ENCODE measurements around the gene ANTXR2.

The ANTXR2 gene

DNA sequence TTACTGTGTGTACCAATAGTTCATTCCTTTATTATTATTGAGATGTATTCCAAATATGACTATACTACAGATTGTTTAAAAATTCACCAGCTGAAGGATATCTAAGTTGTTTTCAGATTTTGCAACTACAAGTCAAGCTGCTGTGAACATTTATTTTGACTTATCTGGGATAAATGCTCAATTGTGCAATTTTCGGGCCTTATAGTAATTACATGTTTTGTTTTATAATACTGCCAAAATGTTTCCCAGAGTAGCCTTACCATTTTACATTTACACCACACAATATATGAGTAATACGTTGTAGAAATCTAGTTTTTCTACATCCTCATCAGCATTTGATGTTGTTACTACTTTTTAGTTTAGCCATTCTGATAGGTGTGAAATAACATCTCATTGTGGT lies 179.6 kb downstream of the ANTXR2 start:
- TF ChIP-seq TAF1 (IDR thresholded peaks at IDR 0.05; ENCODE audit: borderline replicate concordance, insufficient read depth, low read length) (no peak), SIN3A (IDR thresholded peaks at IDR 0.05; ENCODE audit: borderline replicate concordance, insufficient read depth, low read length) (no peak), FOXP2 (optimal IDR thresholded peaks at IDR 0.05; ENCODE audit: borderline replicate concordance, extremely low read depth, extremely low read length, insufficient read depth) (no peak), POLR2AphosphoS5 (IDR thresholded peaks at IDR 0.05; ENCODE audit: low read depth, low read length) (no peak)
- TF ChIP-seq, protein P1, sequence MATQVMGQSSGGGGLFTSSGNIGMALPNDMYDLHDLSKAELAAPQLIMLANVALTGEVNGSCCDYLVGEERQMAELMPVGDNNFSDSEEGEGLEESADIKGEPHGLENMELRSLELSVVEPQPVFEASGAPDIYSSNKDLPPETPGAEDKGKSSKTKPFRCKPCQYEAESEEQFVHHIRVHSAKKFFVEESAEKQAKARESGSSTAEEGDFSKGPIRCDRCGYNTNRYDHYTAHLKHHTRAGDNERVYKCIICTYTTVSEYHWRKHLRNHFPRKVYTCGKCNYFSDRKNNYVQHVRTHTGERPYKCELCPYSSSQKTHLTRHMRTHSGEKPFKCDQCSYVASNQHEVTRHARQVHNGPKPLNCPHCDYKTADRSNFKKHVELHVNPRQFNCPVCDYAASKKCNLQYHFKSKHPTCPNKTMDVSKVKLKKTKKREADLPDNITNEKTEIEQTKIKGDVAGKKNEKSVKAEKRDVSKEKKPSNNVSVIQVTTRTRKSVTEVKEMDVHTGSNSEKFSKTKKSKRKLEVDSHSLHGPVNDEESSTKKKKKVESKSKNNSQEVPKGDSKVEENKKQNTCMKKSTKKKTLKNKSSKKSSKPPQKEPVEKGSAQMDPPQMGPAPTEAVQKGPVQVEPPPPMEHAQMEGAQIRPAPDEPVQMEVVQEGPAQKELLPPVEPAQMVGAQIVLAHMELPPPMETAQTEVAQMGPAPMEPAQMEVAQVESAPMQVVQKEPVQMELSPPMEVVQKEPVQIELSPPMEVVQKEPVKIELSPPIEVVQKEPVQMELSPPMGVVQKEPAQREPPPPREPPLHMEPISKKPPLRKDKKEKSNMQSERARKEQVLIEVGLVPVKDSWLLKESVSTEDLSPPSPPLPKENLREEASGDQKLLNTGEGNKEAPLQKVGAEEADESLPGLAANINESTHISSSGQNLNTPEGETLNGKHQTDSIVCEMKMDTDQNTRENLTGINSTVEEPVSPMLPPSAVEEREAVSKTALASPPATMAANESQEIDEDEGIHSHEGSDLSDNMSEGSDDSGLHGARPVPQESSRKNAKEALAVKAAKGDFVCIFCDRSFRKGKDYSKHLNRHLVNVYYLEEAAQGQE (IDR thresholded peaks at IDR 0.05; ENCODE audit: insufficient read depth in 1 of 2, low read depth in 2 of 2, low read length in 2 of 2), result no peak

- TF ChIP-seq FOXP2 (optimal IDR thresholded peaks at IDR 0.05; ENCODE audit: borderline replicate concordance, extremely low read depth, extremely low read length, insufficient read depth), result no peak
- no peak for TF ChIP-seq POLR2AphosphoS5 (IDR thresholded peaks at IDR 0.05; ENCODE audit: low read depth, low read length)
- TF ChIP-seq TAF1 (IDR thresholded peaks at IDR 0.05; ENCODE audit: borderline replicate concordance, insufficient read depth, low read length), result no peak
- TF ChIP-seq, protein P1 (IDR thresholded peaks at IDR 0.05; ENCODE audit: insufficient read depth in 1 of 2, low read depth in 2 of 2, low read length in 2 of 2), result no peak
- no peak for TF ChIP-seq SIN3A (IDR thresholded peaks at IDR 0.05; ENCODE audit: borderline replicate concordance, insufficient read depth, low read length)
These were observed 186.5 kb downstream of the ANTXR2 start for GRCh38 chr4:79886557-79886956.

- TF ChIP-seq SIN3A (IDR thresholded peaks at IDR 0.05; ENCODE audit: borderline replicate concordance, insufficient read depth, low read length) (no peak), FOXP2 (optimal IDR thresholded peaks at IDR 0.05; ENCODE audit: borderline replicate concordance, extremely low read depth, extremely low read length, insufficient read depth) (no peak), TAF1 (IDR thresholded peaks at IDR 0.05; ENCODE audit: borderline replicate concordance, insufficient read depth, low read length) (no peak), POLR2AphosphoS5 (IDR thresholded peaks at IDR 0.05; ENCODE audit: low read depth, low read length) (no peak)
- TF ChIP-seq, protein P1 (IDR thresholded peaks at IDR 0.05; ENCODE audit: insufficient read depth in 1 of 2, low read depth in 2 of 2, low read length in 2 of 2), result no peak
These were observed 187.0 kb downstream of the ANTXR2 start for GRCh38 chr4:79886021-79886420.

DNA sequence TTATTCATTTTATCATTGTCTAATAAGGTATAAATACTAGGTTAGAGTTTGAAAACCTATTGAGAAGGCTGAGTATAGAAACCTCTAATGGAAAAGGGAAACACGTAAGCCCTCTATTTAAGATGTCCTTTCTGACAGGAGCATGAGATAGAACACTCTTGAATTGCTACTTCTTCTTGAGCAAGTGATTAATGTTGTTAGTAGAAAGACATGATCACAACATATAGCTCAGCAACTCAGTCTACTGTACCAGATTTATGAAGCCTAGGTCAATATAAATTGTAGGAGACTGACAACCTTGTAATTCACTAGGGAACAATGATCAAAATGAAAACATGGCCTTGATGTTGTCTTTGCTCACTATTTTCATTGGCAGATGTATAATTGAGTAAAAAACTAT lies 189.7 kb downstream of the ANTXR2 start:
- TF ChIP-seq TAF1 (IDR thresholded peaks at IDR 0.05; ENCODE audit: borderline replicate concordance, insufficient read depth, low read length) (no peak), POLR2AphosphoS5 (IDR thresholded peaks at IDR 0.05; ENCODE audit: low read depth, low read length) (no peak), FOXP2 (optimal IDR thresholded peaks at IDR 0.05; ENCODE audit: borderline replicate concordance, extremely low read depth, extremely low read length, insufficient read depth) (no peak), SIN3A (IDR thresholded peaks at IDR 0.05; ENCODE audit: borderline replicate concordance, insufficient read depth, low read length) (no peak)
- TF ChIP-seq, protein P1 (IDR thresholded peaks at IDR 0.05; ENCODE audit: insufficient read depth in 1 of 2, low read depth in 2 of 2, low read length in 2 of 2), result no peak

- no peak for TF ChIP-seq POLR2AphosphoS5 (IDR thresholded peaks at IDR 0.05; ENCODE audit: low read depth, low read length)
- no peak for TF ChIP-seq SIN3A (IDR thresholded peaks at IDR 0.05; ENCODE audit: borderline replicate concordance, insufficient read depth, low read length)
- no peak for TF ChIP-seq TAF1 (IDR thresholded peaks at IDR 0.05; ENCODE audit: borderline replicate concordance, insufficient read depth, low read length)
- no peak for TF ChIP-seq FOXP2 (optimal IDR thresholded peaks at IDR 0.05; ENCODE audit: borderline replicate concordance, extremely low read depth, extremely low read length, insufficient read depth)
- TF ChIP-seq, protein P1 (IDR thresholded peaks at IDR 0.05; ENCODE audit: insufficient read depth in 1 of 2, low read depth in 2 of 2, low read length in 2 of 2), result no peak
These were observed 190.2 kb downstream of the ANTXR2 start for GRCh38 chr4:79882806-79883205.

Measured in PFSK-1 (cell line).